Ovary (tissue), 9 donors: ENCODE results near the gene SOX5. TPM values are rescaled to one million over a fixed set of nuclear protein-coding genes. Genes with fewer than 3 reads are reported as not detected.

Experiments used
- DNase-seq, 5 donors: peaks; one replicate each; pipeline ENCODE4 v3.0.0-alpha.2; 2019 to 2020
- H3K27ac ChIP-seq, 2 donors: fragments of 200-600 bp; one replicate each; pipeline versions ENCODE4 v1.5.1 to v1.8.0; 2019 to 2022
- H3K27me3 ChIP-seq: fragments of 200-600 bp; one replicate; pipeline ENCODE4 v1.8.0; 2022
- H3K36me3 ChIP-seq: fragments of 200-600 bp; sonication (generic); one replicate; pipeline ENCODE4 v1.5.1; 2019
- H3K4me1 ChIP-seq: one replicate; pipeline ENCODE4 v1.8.1; 2013; ENCODE audit warnings: mild to moderate bottlenecking, moderate library complexity; ENCODE audit not compliant: insufficient read depth
- H3K4me3 ChIP-seq: fragments of 200-600 bp; sonication (generic); one replicate; pipeline ENCODE4 v1.5.1; 2017
- H3K9me3 ChIP-seq, 2 donors: fragments of 200-600 bp in 1 of 2; sonication (generic) in 1 of 2; one replicate each; pipeline versions ENCODE4 v1.5.1 to v1.8.1; 2013 to 2019; ENCODE audit warnings: mild to moderate bottlenecking in 1 of 2, moderate library complexity in 1 of 2
- EP300 ChIP-seq: sonication (generic); formaldehyde crosslinking; IDR thresholded peaks from one replicate; pipeline ENCODE4 v1.6.1; 2017; ENCODE audit warnings: antibody characterized with exemption
- POLR2A ChIP-seq: fragments of 450-650 bp; IDR thresholded peaks from one replicate; pipeline ENCODE4 v1.6.1; 2017; ENCODE audit warnings: antibody characterized with exemption, mild to moderate bottlenecking, moderate library complexity
- WGBS, 3 donors: extraction: QIAGEN DNeasy Blood & Tissue Kit in 1 of 3; methylation state at CpG; one replicate each; pipeline versions ENCODE4 v1.1.5 to v1.1.7; 2013 to 2017; 5-methylcytosine and 5-hydroxymethylcytosine counted together
- intact Hi-C, 4 donors: fragments of 100-400 bp; cut with DNase I; formaldehyde crosslinking; loops; one replicate each; pipeline versions ENCODE4 v1.11.0 to v1.15.1; 2022 to 2023
- polyA plus RNA-seq, 2 donors: library from polyadenylated mRNA; stranded (reverse); fragments of 200-250 nt in 1 of 2; fragments of 350-450 nt in 1 of 2; fragmentation: Illumina TruSeq in 1 of 2; extraction: RNeasy Lipid Tissue Mini Kit (QIAGEN cat#74804) in 1 of 2; gene quantifications; one replicate each; pipeline ENCODE4 v1.2.3, GENCODE V29; 2013 to 2014
- total RNA-seq, 7 donors: library from RNA; depleted of rRNA in 2 of 7; stranded (reverse); fragments of >200 nt in 2 of 7; fragmentation: NEBNext Ultra II Directional in 3 of 7; extraction: Animal tissue kit (Norgen Biotek cat#: 25700) in 3 of 7; gene quantifications; one replicate each; pipeline versions ENCODE4 v1.1.0 to v1.2.4, GENCODE V29; 2016 to 2023
- TF ChIP-seq, protein P1 (sequence below), 3 donors: fragments of 450-650 bp in 2 of 3; fragments of 200-600 bp in 1 of 3; IDR thresholded peaks; one replicate each; pipeline versions ENCODE4 v1.5.1 to v1.8.0; 2016 to 2022; ENCODE audit warnings: antibody characterized with exemption in 3 of 3, mild to moderate bottlenecking in 1 of 3
- donor health status: DM: no; HTN: no; CAD: no; lungs with moderate emphysema.
- donor health status: DM: no; HTN: no; CAD: no.
- donor health status: Bipolar disorder and iron deficiency.
- donor health status: DM: yes; HTN: yes; CAD: no.
- donor health status: DM: no; HTN: no; CAD: no.
- donor health status: DM: yes; HTN: yes; CAD: no.

SOX5 gene
- total and polyA plus RNA-seq, 9 donors = 5.7 to 33.7 (median 21.4) TPM

DNA sequence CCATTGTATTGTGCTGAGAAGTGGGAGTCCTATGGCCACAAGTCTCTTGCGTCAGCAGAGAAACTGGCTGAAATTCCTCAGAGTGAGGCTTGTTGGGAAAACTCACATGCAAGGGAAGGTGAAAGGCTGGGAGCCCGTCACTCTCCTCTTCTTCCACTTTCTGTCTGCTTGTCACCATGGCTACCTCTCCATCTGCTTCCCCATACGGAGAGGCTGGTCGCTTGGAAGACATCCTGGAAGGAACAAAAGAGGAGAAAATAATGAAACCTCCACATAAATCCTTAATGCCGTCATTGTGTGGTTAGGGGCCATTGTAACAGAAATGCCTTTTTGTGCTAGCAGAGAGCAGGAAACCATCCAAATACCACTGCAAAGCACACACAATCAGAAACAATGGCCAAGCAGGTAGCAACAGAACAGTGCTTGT is 53.7 kb downstream of the SOX5 start:
- no peaks in the 10 kb centered on the region for H3K36me3 ChIP-seq
- TF ChIP-seq POLR2A (no peak), EP300 (no peak)
- TF ChIP-seq, protein P1, sequence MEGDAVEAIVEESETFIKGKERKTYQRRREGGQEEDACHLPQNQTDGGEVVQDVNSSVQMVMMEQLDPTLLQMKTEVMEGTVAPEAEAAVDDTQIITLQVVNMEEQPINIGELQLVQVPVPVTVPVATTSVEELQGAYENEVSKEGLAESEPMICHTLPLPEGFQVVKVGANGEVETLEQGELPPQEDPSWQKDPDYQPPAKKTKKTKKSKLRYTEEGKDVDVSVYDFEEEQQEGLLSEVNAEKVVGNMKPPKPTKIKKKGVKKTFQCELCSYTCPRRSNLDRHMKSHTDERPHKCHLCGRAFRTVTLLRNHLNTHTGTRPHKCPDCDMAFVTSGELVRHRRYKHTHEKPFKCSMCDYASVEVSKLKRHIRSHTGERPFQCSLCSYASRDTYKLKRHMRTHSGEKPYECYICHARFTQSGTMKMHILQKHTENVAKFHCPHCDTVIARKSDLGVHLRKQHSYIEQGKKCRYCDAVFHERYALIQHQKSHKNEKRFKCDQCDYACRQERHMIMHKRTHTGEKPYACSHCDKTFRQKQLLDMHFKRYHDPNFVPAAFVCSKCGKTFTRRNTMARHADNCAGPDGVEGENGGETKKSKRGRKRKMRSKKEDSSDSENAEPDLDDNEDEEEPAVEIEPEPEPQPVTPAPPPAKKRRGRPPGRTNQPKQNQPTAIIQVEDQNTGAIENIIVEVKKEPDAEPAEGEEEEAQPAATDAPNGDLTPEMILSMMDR (IDR thresholded peaks at IDR 0.05) = no peak
- H3K4me3 ChIP-seq = no peak overlapping the region
- no peak for DNase-seq
- intact Hi-C loops = no loop called here
- WGBS, 3 donors = 85 to 95% (median 93%) methylated on average over 5 of the region's 5 CpGs
- no peaks in the 10 kb centered on the region for H3K9me3 ChIP-seq
- H3K27ac ChIP-seq = no peak overlapping the region
- no peaks in the 10 kb centered on the region for H3K4me1 ChIP-seq
- H3K27me3 ChIP-seq = no peaks in the 10 kb centered on the region

DNA sequence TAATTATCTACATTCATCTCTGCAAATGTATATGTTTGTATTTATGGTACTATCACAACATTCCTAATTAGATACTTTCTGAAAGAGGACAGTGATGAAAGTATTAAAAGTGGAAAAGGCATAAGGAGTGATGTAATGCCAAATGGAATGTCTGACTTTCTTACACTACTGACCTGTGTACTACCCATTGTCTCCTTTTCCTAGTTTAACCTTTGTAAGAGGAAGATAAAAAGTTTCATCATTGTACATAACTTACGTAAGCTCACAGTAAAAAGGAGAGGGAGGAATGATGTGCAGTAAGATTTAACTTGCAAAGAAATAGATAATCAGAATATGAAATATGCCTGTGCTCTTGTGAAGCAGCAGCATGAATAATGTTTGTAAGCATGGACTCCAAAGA is 55.9 kb downstream of the SOX5 start:
- Histone ChIP-seq H3K9me3 (no peaks in the 10 kb centered on the region), H3K36me3 (no peaks in the 10 kb centered on the region), H3K4me3 (no peak overlapping the region), H3K27me3 (no peaks in the 10 kb centered on the region), H3K27ac (no peak overlapping the region), H3K4me1 (no peaks in the 10 kb centered on the region)
- no peak for DNase-seq
- intact Hi-C loops = no loop called here
- TF ChIP-seq, protein P1 (IDR thresholded peaks at IDR 0.05) = no peak
- no peak for TF ChIP-seq EP300
- TF ChIP-seq POLR2A = no peak
- 86 to 98% (median 93%) methylated on average over 1 of the region's 1 CpG for WGBS, 3 donors

DNA sequence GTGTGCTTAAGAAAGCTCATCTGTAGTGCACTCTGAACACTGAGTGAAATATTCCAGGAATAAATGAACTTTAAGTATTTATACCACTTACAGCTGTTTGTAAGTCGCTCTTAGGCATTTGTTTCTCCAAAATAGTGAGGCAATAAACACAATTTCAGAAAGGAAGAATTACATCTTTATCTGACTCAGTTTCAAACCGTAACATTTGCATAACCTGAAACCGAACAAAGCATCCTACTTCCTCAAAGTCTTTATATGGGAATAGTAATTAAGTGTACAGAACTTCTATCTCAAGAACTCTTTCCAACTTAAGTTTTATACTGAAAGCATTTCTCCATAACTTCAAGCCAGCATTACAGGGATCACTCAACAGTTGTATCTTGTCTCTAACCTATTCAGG is 58.4 kb downstream of the SOX5 start:
- no peaks in the 10 kb centered on the region for H3K9me3 ChIP-seq
- WGBS, 3 donors = 79 to 88% (median 79%) methylated on average over 3 of the region's 3 CpGs
- DNase-seq = no peak
- no peak overlapping the region for H3K27ac ChIP-seq
- H3K27me3 ChIP-seq = no peaks in the 10 kb centered on the region
- H3K4me1 ChIP-seq = no peaks in the 10 kb centered on the region
- intact Hi-C loops = no loop called here
- TF ChIP-seq EP300 (no peak), POLR2A (no peak)
- no peak overlapping the region for H3K4me3 ChIP-seq
- H3K36me3 ChIP-seq = no peaks in the 10 kb centered on the region

DNA sequence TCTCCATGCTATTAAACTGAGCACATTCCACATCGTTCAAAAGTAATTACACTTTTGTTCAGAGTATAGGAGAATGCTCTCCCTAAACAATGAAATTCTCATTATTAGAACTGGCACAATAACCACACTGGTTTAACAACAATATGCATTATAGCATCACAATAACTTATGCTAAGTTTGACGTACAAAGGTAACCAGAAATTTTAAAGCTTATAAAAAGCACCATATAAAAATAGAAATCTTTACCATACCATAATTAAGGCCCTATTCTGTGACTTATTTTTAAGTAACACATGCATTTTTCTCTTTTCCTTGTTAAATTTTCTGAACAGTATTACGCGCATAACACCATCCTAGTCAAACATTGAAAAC is 60.4 kb downstream of the SOX5 start:
- Histone ChIP-seq H3K27me3 (no peaks in the 10 kb centered on the region), H3K27ac (no peak overlapping the region), H3K9me3 (no peaks in the 10 kb centered on the region), H3K4me1 (no peaks in the 10 kb centered on the region), H3K4me3 (no peak overlapping the region), H3K36me3 (no peaks in the 10 kb centered on the region)
- TF ChIP-seq POLR2A = no peak
- TF ChIP-seq EP300 = no peak
- TF ChIP-seq, protein P1 (IDR thresholded peaks at IDR 0.05) = no peak
- intact Hi-C loops = no loop called here
- DNase-seq = no peak
- WGBS, 3 donors = 81 to 82% (median 81%) methylated on average over 4 of the region's 4 CpGs

DNA sequence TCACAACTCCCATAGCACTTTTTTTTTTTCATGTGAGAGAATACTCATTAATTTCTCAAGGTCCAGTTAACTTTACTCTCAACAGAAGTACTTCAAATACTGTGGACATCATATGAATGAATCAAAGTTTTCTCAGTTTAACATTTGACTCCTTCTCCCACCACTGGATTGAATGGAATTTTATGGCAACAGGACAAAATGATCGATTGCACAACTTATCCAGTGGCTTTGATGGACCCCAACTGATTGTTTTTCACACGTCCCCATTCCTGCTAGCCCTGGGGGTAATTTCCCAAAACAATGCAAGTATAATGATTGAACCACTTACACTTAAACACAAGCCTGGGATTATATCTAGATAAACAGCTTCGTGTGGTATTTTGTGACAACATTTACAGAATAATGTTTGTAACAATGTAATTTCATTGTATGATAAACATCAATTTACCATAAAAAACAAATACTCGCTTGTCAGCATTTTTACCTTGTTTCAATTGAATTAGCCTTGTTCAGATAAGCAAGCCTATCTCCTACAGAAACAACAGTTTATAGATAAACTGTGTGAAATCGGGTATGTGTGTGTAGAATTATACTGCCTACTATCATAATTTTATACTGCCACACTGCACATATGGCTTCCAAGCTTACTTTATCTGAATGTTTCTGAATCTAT is 60.9 kb downstream of the SOX5 start:
- no peaks in the 10 kb centered on the region for H3K36me3 ChIP-seq
- no peaks in the 10 kb centered on the region for H3K27me3 ChIP-seq
- H3K4me3 ChIP-seq = no peak overlapping the region
- DNase-seq = no peak
- no peak for TF ChIP-seq EP300
- no peak for TF ChIP-seq POLR2A
- TF ChIP-seq, protein P1 (IDR thresholded peaks at IDR 0.05) = no peak
- no peak overlapping the region for H3K27ac ChIP-seq
- H3K9me3 ChIP-seq = no peaks in the 10 kb centered on the region
- intact Hi-C loops = no loop called here
- WGBS, 3 donors = 79 to 81% (median 80%) methylated on average over 5 of the region's 5 CpGs
- H3K4me1 ChIP-seq = no peaks in the 10 kb centered on the region
